Measurements from ENCODE around the gene SRCIN1.

The SRCIN1 gene

DNA sequence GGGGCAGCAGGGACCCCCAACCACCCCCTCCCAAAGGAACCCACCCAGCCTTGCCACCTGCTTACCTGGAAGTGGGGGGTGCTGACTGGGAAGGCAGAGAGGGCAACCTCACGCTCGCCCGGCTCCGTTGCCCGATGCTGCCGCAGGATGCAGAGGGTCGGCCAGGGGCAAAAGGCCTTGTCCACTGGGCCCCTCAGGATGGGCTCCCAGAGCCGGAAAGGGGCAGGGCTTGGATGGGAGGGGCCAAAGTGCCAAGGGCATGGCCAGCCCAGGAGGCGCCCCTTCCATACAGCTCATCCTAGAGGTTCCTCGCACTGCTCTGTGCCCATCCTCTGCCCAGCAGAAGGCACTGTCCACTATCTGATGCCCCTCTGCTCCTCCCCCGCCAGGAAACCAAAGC lies 59.4 kb downstream of the SRCIN1 start:
- DNase-seq (ENCODE audit: low spot score), result no peak
- TF ChIP-seq, protein P1, sequence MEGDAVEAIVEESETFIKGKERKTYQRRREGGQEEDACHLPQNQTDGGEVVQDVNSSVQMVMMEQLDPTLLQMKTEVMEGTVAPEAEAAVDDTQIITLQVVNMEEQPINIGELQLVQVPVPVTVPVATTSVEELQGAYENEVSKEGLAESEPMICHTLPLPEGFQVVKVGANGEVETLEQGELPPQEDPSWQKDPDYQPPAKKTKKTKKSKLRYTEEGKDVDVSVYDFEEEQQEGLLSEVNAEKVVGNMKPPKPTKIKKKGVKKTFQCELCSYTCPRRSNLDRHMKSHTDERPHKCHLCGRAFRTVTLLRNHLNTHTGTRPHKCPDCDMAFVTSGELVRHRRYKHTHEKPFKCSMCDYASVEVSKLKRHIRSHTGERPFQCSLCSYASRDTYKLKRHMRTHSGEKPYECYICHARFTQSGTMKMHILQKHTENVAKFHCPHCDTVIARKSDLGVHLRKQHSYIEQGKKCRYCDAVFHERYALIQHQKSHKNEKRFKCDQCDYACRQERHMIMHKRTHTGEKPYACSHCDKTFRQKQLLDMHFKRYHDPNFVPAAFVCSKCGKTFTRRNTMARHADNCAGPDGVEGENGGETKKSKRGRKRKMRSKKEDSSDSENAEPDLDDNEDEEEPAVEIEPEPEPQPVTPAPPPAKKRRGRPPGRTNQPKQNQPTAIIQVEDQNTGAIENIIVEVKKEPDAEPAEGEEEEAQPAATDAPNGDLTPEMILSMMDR (IDR thresholded peaks at IDR 0.05; ENCODE audit: poor library complexity, severe bottlenecking), result no peak
- no peaks in the 10 kb centered on the region for H3K27me3 ChIP-seq (ENCODE audit: insufficient read depth, poor library complexity, severe bottlenecking)
- H3K27ac ChIP-seq (ENCODE audit: poor library complexity, severe bottlenecking), result no peak overlapping the region
- ATAC-seq (ENCODE audit: low read depth), result no peak
- H3K36me3 ChIP-seq (ENCODE audit: low read depth), result no peaks in the 10 kb centered on the region
- H3K4me1 ChIP-seq (ENCODE audit: insufficient read depth, poor library complexity, severe bottlenecking), result peaks cover 3% of the 10 kb centered on the region
- H3K4me3 ChIP-seq (ENCODE audit: severe bottlenecking), result no peak overlapping the region
- no peaks in the 10 kb centered on the region for H3K9me3 ChIP-seq (ENCODE audit: severe bottlenecking)

DNA sequence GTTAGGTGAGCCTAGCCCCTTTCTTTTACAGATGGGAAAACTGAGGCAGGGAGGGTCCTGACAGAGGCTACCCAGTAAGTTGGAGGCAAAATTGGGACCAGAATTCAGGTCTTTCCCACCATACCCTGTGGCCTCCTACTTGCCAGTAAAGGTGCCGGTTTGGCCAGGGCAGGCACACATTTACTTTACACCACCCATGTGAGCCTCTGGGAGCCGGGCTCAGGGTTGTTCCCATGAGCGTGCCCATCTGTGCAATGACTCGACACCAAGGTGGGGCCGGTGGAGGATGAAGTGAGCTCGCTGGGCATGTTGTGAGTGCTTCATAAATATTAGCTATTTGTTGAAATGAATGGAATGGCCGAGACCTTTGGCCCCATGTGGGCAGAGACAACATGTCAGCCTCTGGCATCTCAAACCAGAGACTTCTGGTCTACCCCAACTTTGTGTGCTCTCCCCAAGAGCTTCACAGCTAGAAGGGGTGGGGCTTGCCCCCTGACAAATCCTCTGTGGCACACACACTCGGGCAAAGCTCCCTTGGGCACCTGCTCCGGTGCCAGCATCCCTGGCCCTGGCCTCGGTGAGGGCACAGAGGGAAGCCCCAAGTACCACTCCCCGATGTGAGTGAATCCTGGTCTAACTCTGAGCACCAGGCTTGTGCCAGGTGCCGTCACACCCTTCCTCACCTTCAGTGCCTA lies 60.1 kb downstream of the SRCIN1 start:
- Histone ChIP-seq H3K27me3 (ENCODE audit: insufficient read depth, poor library complexity, severe bottlenecking) (no peaks in the 10 kb centered on the region), H3K36me3 (ENCODE audit: low read depth) (no peaks in the 10 kb centered on the region), H3K4me1 (ENCODE audit: insufficient read depth, poor library complexity, severe bottlenecking) (no peaks in the 10 kb centered on the region), H3K9me3 (ENCODE audit: severe bottlenecking) (no peaks in the 10 kb centered on the region), H3K27ac (ENCODE audit: poor library complexity, severe bottlenecking) (no peak overlapping the region), H3K4me3 (ENCODE audit: severe bottlenecking) (no peak overlapping the region)
- ATAC-seq (ENCODE audit: low read depth), result no peak
- TF ChIP-seq, protein P1 (IDR thresholded peaks at IDR 0.05; ENCODE audit: poor library complexity, severe bottlenecking), result no peak
- no peak for DNase-seq (ENCODE audit: low spot score)

DNA sequence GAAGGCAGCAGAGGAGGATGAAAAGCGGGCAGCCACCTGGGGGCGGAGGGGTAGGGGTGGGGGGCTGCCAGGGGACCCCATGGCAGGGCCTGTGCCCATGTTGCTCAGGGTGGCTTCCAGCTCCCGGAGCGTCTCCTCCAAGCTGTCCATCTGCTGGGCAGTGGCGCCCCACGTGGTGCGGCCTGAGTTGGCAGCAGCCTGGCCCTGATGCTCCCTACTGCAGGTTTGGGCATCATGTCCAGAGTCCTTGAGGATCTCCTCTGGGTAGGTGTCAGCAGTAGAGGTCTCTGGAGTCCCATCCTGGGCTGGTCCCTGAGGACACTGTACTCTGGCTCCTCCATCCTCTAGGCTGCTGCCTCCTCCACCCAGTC lies 60.9 kb downstream of the SRCIN1 start:
- ATAC-seq (ENCODE audit: low read depth), result no peak
- Histone ChIP-seq H3K4me3 (ENCODE audit: severe bottlenecking) (no peak overlapping the region), H3K36me3 (ENCODE audit: low read depth) (no peaks in the 10 kb centered on the region), H3K4me1 (ENCODE audit: insufficient read depth, poor library complexity, severe bottlenecking) (no peaks in the 10 kb centered on the region), H3K27ac (ENCODE audit: poor library complexity, severe bottlenecking) (no peak overlapping the region), H3K9me3 (ENCODE audit: severe bottlenecking) (no peaks in the 10 kb centered on the region), H3K27me3 (ENCODE audit: insufficient read depth, poor library complexity, severe bottlenecking) (no peaks in the 10 kb centered on the region)
- no peak for DNase-seq (ENCODE audit: low spot score)
- TF ChIP-seq, protein P1 (IDR thresholded peaks at IDR 0.05; ENCODE audit: poor library complexity, severe bottlenecking), result no peak

DNA sequence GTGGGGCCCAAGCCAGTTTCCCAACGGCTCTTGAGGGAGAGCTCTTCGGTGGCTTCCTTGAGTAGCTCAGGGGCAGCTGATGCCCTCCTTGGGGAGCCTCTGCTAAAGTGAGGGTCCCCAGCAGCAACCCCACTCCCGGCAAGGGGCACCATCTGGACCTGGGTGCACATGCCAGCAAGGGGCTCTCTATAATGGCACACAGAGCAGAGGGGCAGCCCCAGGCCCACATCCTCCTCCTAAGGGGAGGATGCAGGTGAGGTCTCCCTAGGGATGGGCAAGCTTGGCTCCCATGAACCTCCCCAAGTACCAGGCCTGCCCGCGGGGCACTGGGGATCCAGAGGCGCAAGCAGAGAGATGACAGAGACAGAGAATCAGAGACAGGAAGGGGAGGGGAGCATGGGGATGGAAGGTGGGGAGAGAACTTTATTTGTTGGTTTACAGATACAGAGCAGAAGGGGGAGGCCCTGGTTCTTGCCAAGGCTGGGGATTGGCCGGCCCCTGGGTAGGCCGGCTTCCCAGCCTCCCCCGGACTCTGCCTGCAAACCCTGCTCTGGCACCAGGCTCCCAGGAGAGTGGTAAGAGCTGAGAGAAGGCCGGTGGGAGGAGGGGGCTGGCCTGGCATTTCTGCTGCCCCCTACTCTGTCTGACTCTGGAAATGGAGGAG lies 61.4 kb downstream of the SRCIN1 start:
- DNase-seq (ENCODE audit: low spot score) (no peak), ATAC-seq (ENCODE audit: low read depth) (no peak)
- no peak overlapping the region for H3K27ac ChIP-seq (ENCODE audit: poor library complexity, severe bottlenecking)
- no peaks in the 10 kb centered on the region for H3K27me3 ChIP-seq (ENCODE audit: insufficient read depth, poor library complexity, severe bottlenecking)
- no peak overlapping the region for H3K4me3 ChIP-seq (ENCODE audit: severe bottlenecking)
- H3K9me3 ChIP-seq (ENCODE audit: severe bottlenecking), result no peaks in the 10 kb centered on the region
- no peaks in the 10 kb centered on the region for H3K36me3 ChIP-seq (ENCODE audit: low read depth)
- no peaks in the 10 kb centered on the region for H3K4me1 ChIP-seq (ENCODE audit: insufficient read depth, poor library complexity, severe bottlenecking)
- TF ChIP-seq, protein P1 (IDR thresholded peaks at IDR 0.05; ENCODE audit: poor library complexity, severe bottlenecking), result no peak

Measured in RWPE2 (cell line).